Natural killer cell treated with Interleukin-12 subunit alpha and Interleukin-12 subunit beta and Interleukin-15 and Interleukin-18, amount 100 ng/mL, for 72 hours (primary cell): ENCODE results near the gene SSBP1. TPM values are rescaled to one million over a fixed set of nuclear protein-coding genes. Genes with fewer than 3 reads are reported as not detected.

ENCODE experiments used
- ATAC-seq, 2 donors: fragments of 150-1000 bp; cut with Tn5 transposase in 1 of 2; sonication (Bioruptor Pico), chemical (Tn5 transposase) in 1 of 2; 2 replicates each; pipeline ENCODE4 v1.10.0; 2021
- DNase-seq: peaks from one replicate; pipeline ENCODE4 v3.0.0; 2022; ENCODE audit warnings: low spot score
- H3K27ac Mint-ChIP-seq, 2 donors: 1 replicate in 1 of 2; 2 replicates in 1 of 2; pipeline ENCODE4 v1.8.0; 2022; ENCODE audit warnings: mixed read lengths in 2 of 2, mild to moderate bottlenecking in 1 of 2, moderate library complexity in 1 of 2
- H3K27me3 Mint-ChIP-seq, 2 donors: 1 replicate in 1 of 2; 2 replicates in 1 of 2; pipeline ENCODE4 v1.8.0; 2022; ENCODE audit warnings: mixed read lengths in 2 of 2
- H3K36me3 Mint-ChIP-seq: one replicate; pipeline ENCODE4 v1.8.0; 2022; ENCODE audit warnings: mixed read lengths
- H3K4me1 Mint-ChIP-seq, 2 donors: 1 replicate in 1 of 2; 2 replicates in 1 of 2; pipeline ENCODE4 v1.8.0; 2022; ENCODE audit warnings: low read depth in 2 of 2, mixed read lengths in 2 of 2, mild to moderate bottlenecking in 1 of 2
- H3K4me3 Mint-ChIP-seq: one replicate; pipeline ENCODE4 v1.8.0; 2022; ENCODE audit warnings: mixed read lengths
- H3K9me3 Mint-ChIP-seq: 2 replicates; pipeline ENCODE4 v1.8.0; 2022; ENCODE audit warnings: mixed read lengths
- total RNA-seq, 2 donors: library from RNA; stranded (reverse); gene quantifications; one replicate each; pipeline ENCODE4 v1.2.3, GENCODE V29; 2022

Gene SSBP1
- total RNA-seq, 2 donors from 2014 or later: 163 to 208 TPM

DNA sequence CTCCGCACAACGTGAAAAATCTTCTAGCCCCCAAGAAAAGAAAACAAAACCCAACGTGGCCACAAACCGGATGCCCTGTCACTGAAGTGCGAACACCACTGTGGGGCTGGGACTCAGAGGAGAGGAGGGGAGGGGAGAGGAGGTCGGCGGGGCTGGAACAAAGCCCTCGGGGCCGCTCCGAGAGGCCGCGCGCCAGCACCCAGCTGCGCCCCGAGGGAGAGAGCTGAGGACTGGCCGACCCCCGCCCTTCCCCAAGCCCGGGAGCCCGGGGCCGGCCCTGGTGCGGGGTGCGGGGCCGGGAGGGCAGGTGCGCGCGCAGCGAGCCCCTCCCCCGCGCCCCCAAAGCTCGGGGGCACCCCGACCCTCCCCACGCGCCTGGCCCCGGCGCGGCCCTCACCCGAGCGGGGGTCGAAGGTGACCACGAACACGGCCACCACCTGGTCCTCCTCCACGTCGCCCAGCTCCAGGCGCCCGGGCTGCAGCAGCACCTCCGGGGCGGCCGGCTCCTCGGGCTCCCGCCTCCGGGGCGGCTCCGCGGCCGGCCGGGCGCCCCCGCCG, 36.6 kb upstream of the SSBP1 start:
- Mint-ChIP-seq H3K4me1 (peaks cover 44 to 51% of the 10 kb centered on the region in 2 donors), H3K9me3 (no peaks in the 10 kb centered on the region), H3K36me3 (no peaks in the 10 kb centered on the region), H3K27me3 (peaks cover 9 to 13% of the 10 kb centered on the region in 2 donors), H3K27ac (peak overlapping the region; percentile 62 to 73), H3K4me3 (peak overlapping the region; percentile 88)
- ATAC-seq (peak; percentile 93 to 95), DNase-seq (peak; percentile 87)

DNA sequence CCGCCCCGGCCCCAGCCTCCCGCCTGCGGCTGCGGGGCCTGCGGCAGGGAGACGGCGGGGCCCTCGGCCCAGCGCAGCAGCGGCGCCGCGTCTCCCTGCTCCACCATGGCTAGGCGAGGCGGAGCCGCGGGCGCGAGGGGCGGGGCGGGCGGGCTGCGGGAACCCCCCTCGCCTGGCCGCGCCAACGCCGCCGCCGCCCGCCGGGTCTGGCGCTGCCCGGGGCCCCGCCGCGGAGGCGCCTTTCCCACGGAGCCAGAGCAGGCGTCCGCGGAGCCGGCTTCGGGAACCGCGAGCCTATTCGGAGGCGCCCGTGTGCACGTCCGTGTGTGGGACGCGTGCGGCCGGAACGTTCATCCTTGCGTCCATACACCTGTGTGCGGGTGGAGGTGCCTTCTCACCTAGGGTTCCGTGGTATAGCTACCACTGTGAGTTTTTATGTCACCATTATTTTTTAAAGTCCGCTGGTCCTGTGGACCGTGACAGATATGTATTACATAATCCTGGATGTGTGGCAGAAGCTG, 36.1 kb upstream of the SSBP1 start, which contains the start of gene DENND11:
Gene DENND11 (minus strand): TSS at position 120 of the 521 bp plus-strand sequence. CDS start 13 bp downstream, at position 107.
- DNase-seq (peak; percentile 76), ATAC-seq (peak; percentile 86 to 91)
- H3K27ac Mint-ChIP-seq: peak within 1 kb of the TSS; percentile 69 to 73
- peaks cover 43 to 46% of the 10 kb centered on the region in 2 donors for H3K4me1 Mint-ChIP-seq
- peak within 1 kb of the TSS; percentile 88 for H3K4me3 Mint-ChIP-seq
- H3K9me3 Mint-ChIP-seq: no peaks in the 10 kb centered on the region
- no peaks in the 10 kb centered on the region for H3K36me3 Mint-ChIP-seq
- peaks cover 11 to 13% of the 10 kb centered on the region in 2 donors for H3K27me3 Mint-ChIP-seq

DNA sequence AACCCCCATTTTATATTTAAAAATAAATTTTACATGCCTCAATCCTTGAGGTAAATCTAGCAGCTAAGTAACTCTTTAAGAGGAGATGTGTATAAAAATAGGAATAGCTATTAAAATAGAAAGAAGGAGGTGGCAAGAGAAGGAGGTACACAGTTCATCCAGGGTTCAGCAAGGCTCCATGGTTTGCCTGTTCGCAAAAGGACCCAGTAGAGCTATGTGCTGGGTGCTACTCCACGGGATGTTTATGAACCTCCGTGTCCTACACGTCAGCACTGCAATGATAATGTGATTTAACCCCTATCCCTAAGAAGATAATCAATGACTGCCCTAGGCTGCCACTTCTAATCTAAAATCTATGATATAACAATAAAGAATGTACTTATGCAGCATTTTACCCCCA, 35.3 kb upstream of the SSBP1 start:
- peaks cover 37 to 38% of the 10 kb centered on the region in 2 donors for H3K4me1 Mint-ChIP-seq
- no peak overlapping the region for H3K4me3 Mint-ChIP-seq
- no peak for DNase-seq
- ATAC-seq: no peak
- H3K27ac Mint-ChIP-seq: peak overlapping the region in 1 of 2 donors; percentile 69
- no peaks in the 10 kb centered on the region for H3K36me3 Mint-ChIP-seq
- H3K9me3 Mint-ChIP-seq: no peaks in the 10 kb centered on the region
- H3K27me3 Mint-ChIP-seq: peaks cover 11 to 13% of the 10 kb centered on the region in 2 donors

- no peaks in the 10 kb centered on the region for H3K9me3 Mint-ChIP-seq
- H3K4me3 Mint-ChIP-seq: no peak overlapping the region
- peaks cover 11 to 13% of the 10 kb centered on the region in 2 donors for H3K27me3 Mint-ChIP-seq
- no peaks in the 10 kb centered on the region for H3K36me3 Mint-ChIP-seq
- no peak overlapping the region for H3K27ac Mint-ChIP-seq
- H3K4me1 Mint-ChIP-seq: peaks cover 26 to 27% of the 10 kb centered on the region in 2 donors
- ATAC-seq (no peak), DNase-seq (no peak)
These were observed 34.0 kb upstream of the SSBP1 start for GRCh38 chr7:141704112-141704511.

DNA sequence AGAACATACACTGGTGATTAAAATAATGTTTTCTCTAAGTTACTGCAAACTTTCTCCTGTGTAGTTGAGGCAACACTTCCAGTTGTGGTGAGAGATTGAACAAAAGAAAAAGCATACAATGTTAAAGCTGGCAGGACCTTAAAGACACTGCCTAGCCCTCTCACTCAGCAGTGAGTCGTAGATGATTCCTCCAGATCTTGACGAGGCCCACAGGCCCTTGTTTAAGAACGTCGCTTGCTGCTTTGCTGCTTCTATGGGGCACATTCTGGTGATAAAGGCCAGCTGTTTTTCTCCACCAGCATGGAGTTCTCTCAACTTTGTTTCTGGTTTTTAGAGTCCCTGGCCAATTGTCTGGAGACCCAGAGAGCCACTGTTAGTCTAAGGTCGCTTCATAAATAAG, 33.4 kb upstream of the SSBP1 start:
- DNase-seq (no peak), ATAC-seq (no peak)
- Mint-ChIP-seq H3K4me1 (peaks cover 21 to 22% of the 10 kb centered on the region in 2 donors), H3K9me3 (no peaks in the 10 kb centered on the region), H3K4me3 (no peak overlapping the region), H3K27me3 (peaks cover 11 to 13% of the 10 kb centered on the region in 2 donors), H3K36me3 (no peaks in the 10 kb centered on the region), H3K27ac (no peak overlapping the region)

DNA sequence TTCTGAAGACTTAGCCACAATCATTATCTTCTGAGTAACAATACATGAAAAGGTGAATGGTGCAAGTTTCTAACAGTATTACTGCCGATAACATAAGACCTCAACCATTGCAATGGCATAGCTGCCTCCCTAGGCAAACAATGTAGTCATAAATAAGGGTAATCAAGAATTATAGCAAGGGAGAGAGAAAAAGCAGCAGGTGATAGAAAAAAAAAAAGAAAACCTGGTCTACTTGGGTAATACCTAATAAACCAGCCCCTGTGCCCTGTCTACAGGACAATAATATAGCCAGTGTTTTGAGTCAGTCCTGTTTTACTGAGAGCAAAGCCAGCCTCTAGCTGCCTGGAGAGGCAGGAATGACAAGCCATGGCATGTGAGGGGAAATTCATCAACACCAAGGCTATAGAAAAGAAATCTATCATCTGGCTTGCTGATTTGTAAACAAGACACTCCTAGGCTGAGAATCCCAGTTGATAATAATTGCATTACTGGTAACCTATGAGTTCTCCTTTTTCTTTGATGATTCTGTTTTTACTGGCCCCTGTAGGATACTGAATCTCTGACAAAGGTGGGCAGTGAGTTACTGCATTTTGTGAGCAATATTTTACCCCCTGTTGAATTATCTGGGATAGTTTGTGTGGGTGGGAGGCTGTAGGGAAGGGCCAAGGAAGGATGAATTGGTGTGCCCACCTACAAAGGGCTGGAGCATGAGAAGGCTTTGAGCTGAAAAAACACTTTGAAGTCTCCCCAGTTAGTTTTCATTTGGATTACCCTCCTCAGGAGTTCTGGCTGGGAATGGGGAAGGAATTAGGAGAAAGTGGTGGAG, 31.7 kb upstream of the SSBP1 start:
- DNase-seq: no peak
- Mint-ChIP-seq H3K9me3 (no peaks in the 10 kb centered on the region), H3K27ac (no peak overlapping the region), H3K36me3 (peaks cover 9% of the 10 kb centered on the region), H3K4me3 (no peak overlapping the region), H3K4me1 (peaks cover 20 to 23% of the 10 kb centered on the region in 2 donors), H3K27me3 (peaks cover 11 to 13% of the 10 kb centered on the region in 2 donors)
- no peak for ATAC-seq

- Mint-ChIP-seq H3K4me1 (peaks cover 24 to 30% of the 10 kb centered on the region in 2 donors), H3K27me3 (peaks cover 1 to 6% of the 10 kb centered on the region in 2 donors), H3K9me3 (no peaks in the 10 kb centered on the region), H3K4me3 (no peak within 1 kb of the TSS), H3K36me3 (peaks cover 9% of the 10 kb centered on the region), H3K27ac (no peak within 1 kb of the TSS)
- ATAC-seq (no peak), DNase-seq (no peak)
These were observed 29.8 kb upstream of the SSBP1 start, which contains the start of gene WEE2 for GRCh38 chr7:141708351-141708750. TSS of gene WEE2 (plus strand) at chr7:141708353. CDS start at chr7:141708759, 406 bp downstream.

DNA sequence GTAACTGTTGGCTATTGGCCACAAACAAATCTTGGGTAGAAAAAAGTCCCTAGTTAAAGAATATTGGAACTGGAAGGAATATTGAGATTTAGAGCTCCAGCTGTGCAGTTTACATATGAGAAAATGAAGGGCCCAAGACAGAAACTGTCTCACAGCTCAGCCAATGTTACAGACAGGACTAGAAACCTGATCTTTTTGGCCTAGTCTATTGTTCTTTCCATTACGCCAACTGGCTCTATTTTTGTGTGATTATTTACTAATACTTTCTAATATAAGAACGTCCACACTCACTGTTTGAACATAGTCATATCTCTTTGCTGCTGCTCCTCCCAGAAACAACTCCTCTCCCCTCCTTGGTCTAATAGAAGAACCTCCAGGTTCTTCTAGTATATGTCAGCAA, 28.8 kb upstream of the SSBP1 start:
- no peaks in the 10 kb centered on the region for H3K9me3 Mint-ChIP-seq
- ATAC-seq (no peak), DNase-seq (no peak)
- peaks cover 9% of the 10 kb centered on the region for H3K36me3 Mint-ChIP-seq
- H3K27ac Mint-ChIP-seq: no peak overlapping the region
- H3K27me3 Mint-ChIP-seq: peaks cover 0 to 2% of the 10 kb centered on the region in 2 donors
- H3K4me1 Mint-ChIP-seq: peaks cover 23 to 30% of the 10 kb centered on the region in 2 donors
- no peak overlapping the region for H3K4me3 Mint-ChIP-seq

- ATAC-seq (no peak), DNase-seq (no peak)
- Mint-ChIP-seq H3K36me3 (peaks cover 9% of the 10 kb centered on the region), H3K9me3 (no peaks in the 10 kb centered on the region), H3K4me3 (no peak overlapping the region), H3K27ac (peak overlapping the region in 1 of 2 donors; percentile 0), H3K27me3 (peaks cover 0 to 2% of the 10 kb centered on the region in 2 donors), H3K4me1 (peaks cover 23 to 30% of the 10 kb centered on the region in 2 donors)
These were observed 28.4 kb upstream of the SSBP1 start for GRCh38 chr7:141709749-141710148.

DNA sequence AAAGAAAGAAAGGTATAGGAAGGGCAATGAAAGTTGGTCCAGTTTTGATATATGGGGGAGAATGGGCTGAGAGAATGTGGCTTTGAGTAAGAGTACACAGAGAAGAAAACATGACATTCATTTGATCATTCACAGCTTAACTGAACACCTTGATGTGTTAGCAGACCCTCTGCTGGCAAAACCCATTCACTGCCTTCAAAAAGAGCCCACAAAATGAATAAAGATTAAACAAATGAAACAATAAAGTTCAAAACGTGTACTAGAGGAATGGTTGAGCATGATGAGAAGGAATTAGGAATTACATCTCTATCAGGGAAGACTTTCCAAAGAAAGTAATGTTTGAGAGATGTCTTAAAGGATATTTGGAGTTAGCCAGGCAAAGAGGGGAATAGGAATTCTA, 27.9 kb upstream of the SSBP1 start:
- peak overlapping the region in 1 of 2 donors; percentile 0 for H3K27ac Mint-ChIP-seq
- no peak overlapping the region for H3K4me3 Mint-ChIP-seq
- H3K9me3 Mint-ChIP-seq: no peaks in the 10 kb centered on the region
- H3K27me3 Mint-ChIP-seq: peaks cover 0 to 2% of the 10 kb centered on the region in 2 donors
- H3K4me1 Mint-ChIP-seq: peaks cover 23 to 30% of the 10 kb centered on the region in 2 donors
- DNase-seq (no peak), ATAC-seq (no peak)
- peaks cover 9% of the 10 kb centered on the region for H3K36me3 Mint-ChIP-seq

DNA sequence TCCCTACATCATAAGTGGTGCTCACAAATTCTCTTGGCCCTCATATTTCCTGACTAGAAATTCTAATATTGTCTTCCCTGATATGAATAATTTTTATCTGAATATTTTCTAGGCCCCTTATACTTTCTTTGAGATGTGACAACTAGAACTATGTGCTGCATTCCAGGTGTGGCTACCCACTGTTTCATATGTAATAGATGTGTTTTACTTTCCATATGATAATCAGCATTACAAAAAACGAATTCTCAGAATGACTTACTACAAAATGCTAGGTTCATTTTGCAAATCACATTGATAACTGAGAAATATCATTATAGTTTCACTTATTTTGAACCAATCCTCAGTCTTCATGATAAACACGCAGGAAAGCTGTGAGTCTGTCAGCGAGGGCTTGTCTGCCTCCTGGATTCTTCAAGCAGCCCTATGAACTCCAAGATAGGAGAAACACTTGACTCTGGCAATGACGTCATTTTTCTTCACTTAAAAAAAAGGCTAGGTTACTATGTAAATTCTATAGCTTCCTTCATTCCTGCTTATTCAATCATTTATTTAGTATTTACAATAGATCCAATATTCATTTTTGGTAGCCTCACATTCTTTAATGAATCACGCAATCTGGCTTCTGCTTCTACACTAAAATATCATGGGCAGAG, 25.4 kb upstream of the SSBP1 start:
- DNase-seq (no peak), ATAC-seq (no peak)
- Mint-ChIP-seq H3K27me3 (no peaks in the 10 kb centered on the region), H3K27ac (peak overlapping the region in 1 of 2 donors; percentile 0), H3K4me3 (no peak overlapping the region), H3K4me1 (peaks cover 23 to 30% of the 10 kb centered on the region in 2 donors), H3K36me3 (peaks cover 9% of the 10 kb centered on the region), H3K9me3 (no peaks in the 10 kb centered on the region)

DNA sequence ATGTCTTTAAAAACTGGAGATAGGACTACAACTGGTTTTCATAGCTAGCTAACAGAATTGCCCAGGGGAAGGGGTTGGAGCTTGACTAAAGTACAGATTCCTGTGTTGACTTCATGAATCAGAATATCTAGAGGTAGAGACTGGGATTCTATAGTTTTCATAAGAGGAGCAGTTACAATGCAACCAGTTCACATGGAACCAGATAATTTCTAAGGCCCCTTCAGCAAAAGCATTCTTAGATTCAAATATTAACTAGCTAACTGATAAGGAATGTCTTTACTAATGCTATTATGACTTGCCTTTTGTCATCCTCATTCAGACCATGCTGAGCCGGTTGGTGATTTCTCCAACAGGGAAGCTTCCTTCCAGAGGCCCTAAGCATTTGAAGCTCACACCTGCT, 24.3 kb upstream of the SSBP1 start:
- Mint-ChIP-seq H3K4me1 (peaks cover 23 to 30% of the 10 kb centered on the region in 2 donors), H3K9me3 (no peaks in the 10 kb centered on the region)
- no peak for ATAC-seq

GRCh38 chr7:141714571-141714970, 23.6 kb upstream of the SSBP1 start:
- no peak for DNase-seq
- Mint-ChIP-seq H3K9me3 (no peaks in the 10 kb centered on the region), H3K36me3 (peaks cover 9% of the 10 kb centered on the region), H3K27me3 (no peaks in the 10 kb centered on the region), H3K4me3 (no peak overlapping the region), H3K27ac (no peak overlapping the region), H3K4me1 (peaks cover 23 to 30% of the 10 kb centered on the region in 2 donors)
- no peak for ATAC-seq

More for the DNA sequence above, 24.3 kb upstream of the SSBP1 start:
- H3K4me3 Mint-ChIP-seq: no peak overlapping the region
- no peak for DNase-seq
- no peaks in the 10 kb centered on the region for H3K27me3 Mint-ChIP-seq
- peaks cover 9% of the 10 kb centered on the region for H3K36me3 Mint-ChIP-seq
- no peak overlapping the region for H3K27ac Mint-ChIP-seq
